ENCODE measurements around the gene MAGI1. TPM values are rescaled to one million over a fixed set of nuclear protein-coding genes. Genes with fewer than 3 reads are reported as not detected.

MAGI1 gene
- total RNA-seq, 1 experiment from 2014 or later, result 38.6 TPM

DNA sequence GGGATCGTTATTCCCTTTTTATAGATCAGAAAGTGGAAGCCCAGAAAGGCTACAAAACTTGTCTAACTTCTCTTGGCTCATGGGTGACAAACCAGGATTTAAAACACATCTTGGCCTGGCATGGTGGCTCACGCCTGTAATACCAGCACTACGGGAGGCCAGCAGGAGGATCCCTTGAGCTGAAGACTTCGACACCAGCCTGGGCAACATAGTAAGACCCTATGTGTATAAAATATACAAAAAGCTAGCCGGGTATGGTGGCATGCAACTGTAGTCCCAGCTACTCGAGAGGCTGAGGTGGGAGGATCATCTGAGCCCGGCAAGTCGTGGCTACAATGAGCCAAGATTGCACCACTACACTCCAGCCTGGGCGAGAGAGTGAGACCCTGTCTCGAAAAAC lies 479.1 kb downstream of the MAGI1 start (continued):
- TF ChIP-seq REST (IDR thresholded peaks at IDR 0.05; ENCODE audit: low read depth) (no peak), EZH2phosphoT487 (IDR thresholded peaks at IDR 0.05; ENCODE audit: borderline replicate concordance) (no peak), JUND (IDR thresholded peaks at IDR 0.05) (no peak), CEBPB (IDR thresholded peaks at IDR 0.05; ENCODE audit: low read depth) (no peak), CBX3 (IDR thresholded peaks at IDR 0.05; ENCODE audit: low read depth) (no peak), EZH2 (IDR thresholded peaks at IDR 0.05) (no peak), FOSL1 (IDR thresholded peaks at IDR 0.05; ENCODE audit: low read depth) (no peak)
- TF ChIP-seq, protein P1, sequence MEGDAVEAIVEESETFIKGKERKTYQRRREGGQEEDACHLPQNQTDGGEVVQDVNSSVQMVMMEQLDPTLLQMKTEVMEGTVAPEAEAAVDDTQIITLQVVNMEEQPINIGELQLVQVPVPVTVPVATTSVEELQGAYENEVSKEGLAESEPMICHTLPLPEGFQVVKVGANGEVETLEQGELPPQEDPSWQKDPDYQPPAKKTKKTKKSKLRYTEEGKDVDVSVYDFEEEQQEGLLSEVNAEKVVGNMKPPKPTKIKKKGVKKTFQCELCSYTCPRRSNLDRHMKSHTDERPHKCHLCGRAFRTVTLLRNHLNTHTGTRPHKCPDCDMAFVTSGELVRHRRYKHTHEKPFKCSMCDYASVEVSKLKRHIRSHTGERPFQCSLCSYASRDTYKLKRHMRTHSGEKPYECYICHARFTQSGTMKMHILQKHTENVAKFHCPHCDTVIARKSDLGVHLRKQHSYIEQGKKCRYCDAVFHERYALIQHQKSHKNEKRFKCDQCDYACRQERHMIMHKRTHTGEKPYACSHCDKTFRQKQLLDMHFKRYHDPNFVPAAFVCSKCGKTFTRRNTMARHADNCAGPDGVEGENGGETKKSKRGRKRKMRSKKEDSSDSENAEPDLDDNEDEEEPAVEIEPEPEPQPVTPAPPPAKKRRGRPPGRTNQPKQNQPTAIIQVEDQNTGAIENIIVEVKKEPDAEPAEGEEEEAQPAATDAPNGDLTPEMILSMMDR (IDR thresholded peaks at IDR 0.05 in 2 of 3, conservative IDR thresholded peaks at IDR 0.05 in 1 of 3; ENCODE audit: borderline replicate concordance in 1 of 3, insufficient read depth in 1 of 3, low read depth in 2 of 3, low read length in 2 of 3), result no peak

DNA sequence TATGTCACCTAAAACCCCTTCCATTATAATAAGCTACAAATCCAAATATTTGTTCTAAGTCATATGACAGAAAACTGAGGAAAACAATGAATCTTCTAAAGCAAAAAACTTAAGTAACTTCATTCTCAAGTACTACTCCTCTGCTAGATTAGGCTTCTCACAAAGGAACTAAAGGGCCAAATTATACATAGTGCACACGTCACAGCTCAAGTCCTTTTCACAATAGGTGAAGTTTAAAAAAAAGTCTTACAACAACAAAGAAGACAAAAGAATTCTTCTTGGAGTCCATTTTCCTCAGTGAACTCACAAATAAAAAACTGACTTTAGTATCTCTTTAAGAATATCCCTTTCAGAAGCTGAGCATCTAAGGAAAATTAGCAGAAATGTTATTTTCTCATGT lies 479.9 kb downstream of the MAGI1 start:
- ATAC-seq (no peak), DNase-seq (ENCODE audit: low read depth, low spot score) (no peak)
- ChIA-PET CTCF (no interaction called here), POLR2A (no interaction called here), RAD21 (ENCODE audit: low non-redundant PET in 1 of 2, low total read pairs in 2 of 2, uncharacterized antibody in 2 of 2, unreplicated experiment in 2 of 2) (no interaction called here)
- no TSS peak for BruUV-seq (replicated peaks)
- H3K27me3 ChIP-seq (ENCODE audit: insufficient read depth, low read length), result no peaks in the 10 kb centered on the region
- no peak overlapping the region for H3K27ac ChIP-seq (ENCODE audit: low read depth, low read length)
- H3K36me3 ChIP-seq (ENCODE audit: control insufficient read depth in 1 of 2, insufficient read depth in 2 of 2, low read length in 2 of 2), result no peaks in the 10 kb centered on the region
- H3K4me3 ChIP-seq (replicated peaks in 1 of 2; ENCODE audit: low read depth in 1 of 2, low read length in 2 of 2), result no peak overlapping the region
- no peaks in the 10 kb centered on the region for H3K79me2 ChIP-seq (ENCODE audit: insufficient read depth, low read length)
- no peaks in the 10 kb centered on the region for H3K9me3 ChIP-seq (ENCODE audit: control insufficient read depth in 1 of 2, insufficient read depth in 1 of 2, low read depth in 1 of 2, low read length in 2 of 2)
- no peak overlapping the region for H2AFZ ChIP-seq (ENCODE audit: low read depth, low read length, poor library complexity, severe bottlenecking)
- TF ChIP-seq SP1 (IDR thresholded peaks at IDR 0.05; ENCODE audit: low read depth), result no peak
- intact Hi-C loops (cut with micrococcal nuclease), result loop anchor here (10.0 kb wide), 1 partner anchor 64 kb away; no protein-coding TSS in a partner anchor
- H3K4me1 ChIP-seq (ENCODE audit: control insufficient read depth in 1 of 2, insufficient read depth in 2 of 2, low read length in 2 of 2), result no peaks in the 10 kb centered on the region
- H3K4me2 ChIP-seq (ENCODE audit: low read length), result no peak overlapping the region
- no peaks in the 10 kb centered on the region for H3K9me2 ChIP-seq (ENCODE audit: insufficient read depth)
- no peaks in the 10 kb centered on the region for H4K20me1 ChIP-seq (ENCODE audit: insufficient read depth)
- H3K9ac ChIP-seq (ENCODE audit: low read length), result no peak overlapping the region
